NCI-H446 treated with DMSO at 0.1 percent for 48 hours (cell line): ENCODE data around the gene PCSK4.

ENCODE experiments used
- DNase-seq: peaks from one replicate; lab custom pipeline; 2025; lab: John Stamatoyannopoulos, UW

Gene PCSK4

DNA sequence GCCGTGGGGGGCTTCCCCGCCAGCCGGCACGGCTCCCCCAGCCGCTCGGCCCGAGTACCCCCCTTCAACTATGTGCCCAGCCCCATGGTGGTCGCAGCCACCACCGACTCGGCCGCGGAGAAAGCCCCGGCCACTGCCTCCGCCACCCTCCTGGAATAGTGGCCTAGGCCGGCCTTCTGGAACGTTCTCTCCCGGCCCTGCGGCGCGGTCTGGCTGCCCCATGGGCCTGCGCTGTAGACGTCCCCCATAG is 20.2 kb downstream of the PCSK4 start:
- no peak for DNase-seq

DNA sequence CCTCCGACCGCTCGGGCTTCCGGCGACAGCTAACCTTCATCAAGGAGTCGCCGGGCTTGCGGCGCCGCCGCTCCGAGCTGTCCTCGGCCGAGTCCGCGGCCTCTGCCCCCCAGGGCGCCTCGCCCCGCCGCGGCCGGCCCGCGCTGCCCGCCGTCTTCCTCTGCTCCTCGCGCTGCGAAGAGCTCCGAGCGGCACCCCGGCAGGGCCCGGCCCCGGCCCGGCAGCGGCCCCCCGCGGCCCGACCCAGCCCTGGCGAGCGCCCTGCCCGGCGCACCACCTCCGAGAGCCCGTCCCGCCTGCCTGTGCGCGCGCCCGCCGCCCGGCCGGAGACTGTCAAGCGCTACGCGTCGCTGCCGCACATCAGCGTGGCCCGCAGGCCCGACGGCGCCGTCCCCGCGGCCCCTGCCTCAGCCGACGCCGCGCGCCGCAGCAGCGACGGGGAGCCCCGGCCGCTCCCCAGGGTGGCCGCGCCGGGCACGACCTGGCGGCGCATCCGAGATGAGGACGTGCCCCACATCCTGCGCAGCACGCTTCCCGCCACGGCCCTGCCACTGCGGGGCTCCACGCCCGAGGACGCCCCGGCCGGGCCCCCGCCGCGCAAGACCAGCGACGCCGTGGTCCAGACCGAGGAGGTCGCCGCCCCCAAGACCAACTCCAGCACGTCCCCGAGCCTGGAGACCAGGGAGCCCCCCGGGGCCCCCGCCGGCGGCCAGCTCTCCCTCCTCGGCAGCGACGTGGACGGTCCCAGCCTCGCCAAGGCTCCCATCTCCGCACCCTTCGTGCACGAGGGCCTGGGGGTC is 20.7 kb downstream of the PCSK4 start:
- no peak for DNase-seq

DNA sequence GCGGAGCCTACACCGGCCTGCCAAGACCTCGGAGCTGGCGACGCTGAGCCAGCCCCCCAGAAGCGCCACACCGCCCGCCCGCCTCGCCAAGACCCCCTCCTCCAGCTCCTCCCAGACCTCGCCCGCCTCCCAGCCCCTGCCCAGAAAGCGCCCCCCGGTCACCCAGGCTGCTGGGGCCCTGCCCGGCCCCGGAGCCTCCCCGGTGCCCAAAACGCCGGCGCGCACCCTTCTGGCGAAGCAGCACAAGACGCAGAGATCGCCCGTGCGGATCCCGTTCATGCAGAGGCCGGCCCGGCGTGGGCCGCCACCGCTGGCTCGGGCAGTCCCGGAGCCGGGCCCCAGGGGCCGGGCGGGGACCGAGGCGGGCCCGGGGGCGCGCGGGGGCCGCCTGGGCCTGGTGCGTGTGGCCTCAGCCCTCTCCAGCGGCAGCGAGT is 21.3 kb downstream of the PCSK4 start:
- no peak for DNase-seq

DNA sequence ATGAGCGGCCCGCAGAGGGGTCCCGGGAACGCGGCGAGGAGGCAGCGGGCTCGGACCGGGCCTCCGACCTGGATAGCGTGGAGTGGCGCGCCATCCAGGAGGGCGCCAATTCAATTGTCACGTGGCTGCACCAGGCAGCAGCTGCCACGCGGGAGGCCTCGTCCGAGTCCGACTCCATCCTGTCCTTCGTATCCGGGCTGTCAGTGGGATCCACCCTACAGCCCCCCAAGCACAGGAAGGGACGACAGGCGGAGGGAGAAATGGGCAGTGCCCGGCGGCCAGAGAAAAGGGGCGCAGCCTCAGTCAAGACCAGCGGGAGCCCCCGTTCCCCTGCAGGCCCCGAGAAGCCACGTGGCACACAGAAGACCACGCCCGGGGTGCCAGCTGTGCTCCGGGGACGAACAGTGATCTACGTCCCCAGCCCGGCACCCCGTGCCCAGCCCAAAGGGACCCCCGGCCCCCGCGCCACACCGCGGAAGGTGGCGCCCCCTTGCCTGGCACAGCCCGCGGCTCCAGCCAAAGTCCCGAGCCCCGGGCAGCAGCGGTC is 21.8 kb downstream of the PCSK4 start:
- no peak for DNase-seq

DNA sequence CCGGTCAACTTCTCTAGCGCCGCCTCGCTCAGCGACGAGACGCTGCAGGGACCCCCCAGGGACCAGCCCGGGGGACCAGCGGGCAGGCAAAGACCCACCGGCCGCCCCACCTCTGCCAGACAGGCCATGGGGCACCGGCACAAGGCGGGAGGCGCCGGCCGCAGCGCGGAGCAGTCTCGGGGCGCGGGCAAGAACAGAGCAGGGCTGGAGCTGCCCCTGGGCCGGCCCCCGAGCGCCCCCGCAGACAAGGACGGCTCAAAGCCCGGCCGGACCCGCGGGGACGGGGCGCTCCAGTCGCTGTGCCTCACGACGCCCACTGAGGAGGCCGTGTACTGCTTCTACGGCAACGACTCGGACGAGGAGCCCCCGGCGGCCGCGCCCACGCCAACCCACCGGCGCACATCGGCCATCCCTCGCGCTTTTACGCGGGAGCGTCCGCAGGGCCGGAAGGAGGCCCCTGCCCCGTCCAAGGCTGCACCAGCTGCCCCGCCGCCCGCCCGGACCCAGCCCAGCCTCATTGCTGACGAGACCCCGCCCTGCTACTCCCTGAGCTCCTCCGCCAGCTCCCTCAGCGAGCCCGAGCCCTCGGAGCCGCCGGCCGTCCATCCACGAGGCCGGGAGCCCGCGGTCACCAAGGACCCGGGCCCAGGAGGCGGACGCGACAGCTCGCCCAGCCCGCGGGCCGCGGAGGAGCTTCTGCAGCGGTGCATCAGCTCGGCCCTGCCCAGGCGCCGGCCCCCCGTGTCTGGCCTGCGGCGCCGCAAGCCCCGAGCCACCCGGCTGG is 22.5 kb downstream of the PCSK4 start:
- DNase-seq, result no peak

- no peak for DNase-seq
These were observed 23.0 kb downstream of the PCSK4 start for GRCh38 chr19:1467215-1467489.

- no peak for DNase-seq
These were observed 23.5 kb downstream of the PCSK4 start for GRCh38 chr19:1466461-1467214.

DNA sequence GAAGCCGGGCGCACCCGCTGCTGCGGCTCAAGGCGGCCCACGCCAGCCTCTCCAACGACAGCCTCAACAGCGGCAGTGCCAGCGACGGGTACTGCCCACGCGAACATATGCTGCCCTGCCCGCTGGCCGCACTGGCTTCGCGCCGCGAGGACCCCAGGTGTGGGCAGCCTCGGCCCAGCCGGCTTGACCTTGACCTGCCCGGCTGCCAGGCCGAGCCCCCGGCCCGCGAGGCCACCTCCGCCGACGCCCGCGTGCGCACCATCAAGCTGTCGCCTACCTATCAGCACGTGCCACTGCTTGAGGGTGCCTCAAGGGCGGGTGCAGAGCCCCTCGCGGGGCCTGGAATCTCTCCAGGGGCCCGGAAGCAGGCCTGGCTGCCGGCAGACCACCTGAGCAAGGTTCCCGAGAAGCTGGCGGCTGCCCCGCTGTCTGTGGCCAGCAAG is 24.1 kb downstream of the PCSK4 start:
- no peak for DNase-seq

- no peak for DNase-seq
These were observed 24.7 kb downstream of the PCSK4 start for GRCh38 chr19:1465191-1466016.

- DNase-seq, result no peak
These were observed 28.3 kb downstream of the PCSK4 start for GRCh38 chr19:1461862-1462261.

GRCh38 chr19:1460033-1460995 is 29.8 kb downstream of the PCSK4 start:
- DNase-seq, result no peak

- no peak for DNase-seq
These were observed 30.7 kb downstream of the PCSK4 start for GRCh38 chr19:1459479-1459878.

DNA sequence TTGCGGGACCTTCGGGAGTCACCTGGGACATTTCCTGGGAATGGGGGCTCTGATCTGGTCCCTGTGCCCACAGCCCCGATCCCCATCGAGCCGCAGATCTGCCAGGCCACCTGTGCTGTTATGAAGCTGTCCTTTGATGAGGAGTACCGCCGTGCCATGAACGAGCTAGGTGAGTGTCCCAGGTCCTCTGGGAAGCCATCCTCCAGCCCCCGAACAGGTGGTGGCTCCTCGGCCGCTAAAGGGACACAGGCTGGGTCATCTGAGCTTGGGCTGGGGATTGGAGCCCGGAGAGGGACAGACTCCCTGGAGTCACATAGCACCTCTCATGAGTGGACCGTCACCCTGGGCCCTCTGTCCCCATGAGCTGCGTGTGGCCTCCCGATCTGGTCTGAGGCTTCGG is 32.3 kb downstream of the PCSK4 start:
- DNase-seq, result no peak

DNA sequence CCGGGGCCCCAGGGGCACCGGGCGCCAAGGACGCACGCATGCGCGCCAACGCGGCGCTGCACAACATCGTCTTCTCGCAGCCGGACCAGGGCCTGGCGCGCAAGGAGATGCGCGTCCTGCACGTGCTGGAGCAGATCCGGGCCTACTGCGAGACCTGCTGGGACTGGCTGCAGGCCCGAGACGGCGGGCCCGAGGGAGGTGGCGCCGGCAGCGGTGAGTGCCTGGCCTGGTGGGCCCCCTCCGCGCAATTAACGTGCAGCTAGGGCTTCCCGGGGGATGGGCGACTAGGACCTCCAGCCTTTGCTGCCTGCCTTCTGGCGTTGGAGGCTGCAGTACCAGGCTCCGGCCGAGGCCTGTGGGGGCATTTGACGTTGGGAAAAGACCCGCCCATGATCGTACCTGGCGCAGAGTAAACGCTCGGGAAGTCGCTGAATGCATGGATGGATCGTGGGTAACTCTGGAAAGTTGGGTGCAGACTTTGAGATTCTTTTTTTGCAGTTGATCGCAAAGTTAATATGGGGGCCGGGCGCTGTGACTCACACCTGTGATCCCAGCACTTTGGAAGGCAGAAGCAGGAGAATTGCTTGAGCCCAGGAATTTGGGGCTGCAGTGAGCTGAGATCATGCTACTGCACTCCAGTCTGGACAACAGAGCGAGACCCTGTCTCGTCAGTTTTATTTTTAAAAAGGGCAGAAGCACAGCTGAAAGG is 33.0 kb downstream of the PCSK4 start:
- no peak for DNase-seq

- no peak for DNase-seq
These were observed 33.8 kb downstream of the PCSK4 start for GRCh38 chr19:1456121-1456900.

GRCh38 chr19:1455336-1456120 is 34.6 kb downstream of the PCSK4 start:
- peak; percentile 21 for DNase-seq

GRCh38 chr19:1455002-1455335 is 35.2 kb downstream of the PCSK4 start:
- no peak for DNase-seq

- DNase-seq, result peak; percentile 38
These were observed 36.4 kb downstream of the PCSK4 start for GRCh38 chr19:1453525-1454364.
